Neural cell (in vitro differentiated cells): Measurements from ENCODE around the gene OSGEP.

Source experiments
- EP300 ChIP-seq: fragments of 450-650 bp; conservative IDR thresholded peaks from 2 replicates; pipeline ENCODE4 v1.6.1; 2014; ENCODE audit warnings: antibody characterized with exemption, mild to moderate bottlenecking, moderate library complexity; ENCODE audit not compliant: poor library complexity, severe bottlenecking
- EZH2 ChIP-seq: fragments of 200-600, 300-800 bp; shearing (Covaris generic), sonication (generic); IDR thresholded peaks from 2 replicates; pipeline ENCODE4 v1.6.1; 2014; ENCODE audit warnings: antibody characterized with exemption, low read length, borderline replicate concordance, mild to moderate bottlenecking; ENCODE audit not compliant: insufficient read depth, poor library complexity, severe bottlenecking
- MXI1 ChIP-seq: fragments of 450-650 bp; conservative IDR thresholded peaks from 2 replicates; pipeline ENCODE4 v1.6.1; 2014; ENCODE audit warnings: antibody characterized with exemption, mild to moderate bottlenecking; ENCODE audit not compliant: poor library complexity, severe bottlenecking
- POLR2AphosphoS5 ChIP-seq: IDR thresholded peaks from 2 replicates; pipeline ENCODE4 v1.6.1; 2012
- RAD21 ChIP-seq: fragments of 450-650 bp; conservative IDR thresholded peaks from 2 replicates; pipeline ENCODE4 v1.6.1; 2014; ENCODE audit warnings: antibody characterized with exemption, mild to moderate bottlenecking, moderate library complexity
- SMC3 ChIP-seq: fragments of 450-650 bp; conservative IDR thresholded peaks from 2 replicates; pipeline ENCODE4 v1.6.1; 2014; ENCODE audit warnings: antibody characterized with exemption, mild to moderate bottlenecking, moderate library complexity; ENCODE audit not compliant: poor library complexity
- TAF1 ChIP-seq: IDR thresholded peaks from 2 replicates; pipeline ENCODE4 v1.6.1; 2012; ENCODE audit warnings: low read depth
- TF ChIP-seq, protein P1 (sequence below): fragments of 450-650 bp; IDR thresholded peaks from 2 replicates; pipeline ENCODE4 v1.5.1; 2014; ENCODE audit warnings: antibody characterized with exemption, mild to moderate bottlenecking, moderate library complexity; ENCODE audit not compliant: poor library complexity, severe bottlenecking
- TF ChIP-seq, protein P2 (sequence below): IDR thresholded peaks from 2 replicates; pipeline ENCODE4 v1.6.1; 2012; ENCODE audit warnings: borderline replicate concordance

- no peak for TF ChIP-seq EP300
- TF ChIP-seq, protein P1, sequence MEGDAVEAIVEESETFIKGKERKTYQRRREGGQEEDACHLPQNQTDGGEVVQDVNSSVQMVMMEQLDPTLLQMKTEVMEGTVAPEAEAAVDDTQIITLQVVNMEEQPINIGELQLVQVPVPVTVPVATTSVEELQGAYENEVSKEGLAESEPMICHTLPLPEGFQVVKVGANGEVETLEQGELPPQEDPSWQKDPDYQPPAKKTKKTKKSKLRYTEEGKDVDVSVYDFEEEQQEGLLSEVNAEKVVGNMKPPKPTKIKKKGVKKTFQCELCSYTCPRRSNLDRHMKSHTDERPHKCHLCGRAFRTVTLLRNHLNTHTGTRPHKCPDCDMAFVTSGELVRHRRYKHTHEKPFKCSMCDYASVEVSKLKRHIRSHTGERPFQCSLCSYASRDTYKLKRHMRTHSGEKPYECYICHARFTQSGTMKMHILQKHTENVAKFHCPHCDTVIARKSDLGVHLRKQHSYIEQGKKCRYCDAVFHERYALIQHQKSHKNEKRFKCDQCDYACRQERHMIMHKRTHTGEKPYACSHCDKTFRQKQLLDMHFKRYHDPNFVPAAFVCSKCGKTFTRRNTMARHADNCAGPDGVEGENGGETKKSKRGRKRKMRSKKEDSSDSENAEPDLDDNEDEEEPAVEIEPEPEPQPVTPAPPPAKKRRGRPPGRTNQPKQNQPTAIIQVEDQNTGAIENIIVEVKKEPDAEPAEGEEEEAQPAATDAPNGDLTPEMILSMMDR = no peak
- TF ChIP-seq EZH2 = no peak
- TF ChIP-seq MXI1 = no peak
- TF ChIP-seq, protein P2, sequence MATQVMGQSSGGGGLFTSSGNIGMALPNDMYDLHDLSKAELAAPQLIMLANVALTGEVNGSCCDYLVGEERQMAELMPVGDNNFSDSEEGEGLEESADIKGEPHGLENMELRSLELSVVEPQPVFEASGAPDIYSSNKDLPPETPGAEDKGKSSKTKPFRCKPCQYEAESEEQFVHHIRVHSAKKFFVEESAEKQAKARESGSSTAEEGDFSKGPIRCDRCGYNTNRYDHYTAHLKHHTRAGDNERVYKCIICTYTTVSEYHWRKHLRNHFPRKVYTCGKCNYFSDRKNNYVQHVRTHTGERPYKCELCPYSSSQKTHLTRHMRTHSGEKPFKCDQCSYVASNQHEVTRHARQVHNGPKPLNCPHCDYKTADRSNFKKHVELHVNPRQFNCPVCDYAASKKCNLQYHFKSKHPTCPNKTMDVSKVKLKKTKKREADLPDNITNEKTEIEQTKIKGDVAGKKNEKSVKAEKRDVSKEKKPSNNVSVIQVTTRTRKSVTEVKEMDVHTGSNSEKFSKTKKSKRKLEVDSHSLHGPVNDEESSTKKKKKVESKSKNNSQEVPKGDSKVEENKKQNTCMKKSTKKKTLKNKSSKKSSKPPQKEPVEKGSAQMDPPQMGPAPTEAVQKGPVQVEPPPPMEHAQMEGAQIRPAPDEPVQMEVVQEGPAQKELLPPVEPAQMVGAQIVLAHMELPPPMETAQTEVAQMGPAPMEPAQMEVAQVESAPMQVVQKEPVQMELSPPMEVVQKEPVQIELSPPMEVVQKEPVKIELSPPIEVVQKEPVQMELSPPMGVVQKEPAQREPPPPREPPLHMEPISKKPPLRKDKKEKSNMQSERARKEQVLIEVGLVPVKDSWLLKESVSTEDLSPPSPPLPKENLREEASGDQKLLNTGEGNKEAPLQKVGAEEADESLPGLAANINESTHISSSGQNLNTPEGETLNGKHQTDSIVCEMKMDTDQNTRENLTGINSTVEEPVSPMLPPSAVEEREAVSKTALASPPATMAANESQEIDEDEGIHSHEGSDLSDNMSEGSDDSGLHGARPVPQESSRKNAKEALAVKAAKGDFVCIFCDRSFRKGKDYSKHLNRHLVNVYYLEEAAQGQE = no peak
- TF ChIP-seq SMC3 = no peak
- TF ChIP-seq POLR2AphosphoS5 = no peak
- no peak for TF ChIP-seq TAF1
- TF ChIP-seq RAD21 = no peak
Observed at GRCh38 chr14:20499881-20500280, 45.3 kb upstream of the OSGEP start.
